ENCODE data around the gene CEPT1. TPM values are rescaled to one million over a fixed set of nuclear protein-coding genes. Genes with fewer than 3 reads are reported as not detected.

The CEPT1 gene
- total RNA-seq, 4 donors from 2014 or later: 12.6 to 82.3 (median 35.8) TPM

GRCh38 chr1:111199329-111199728 lies 59.3 kb downstream of the CEPT1 start:
- Histone ChIP-seq H3K27me3 (no peaks in the 10 kb centered on the region), H3K9me3 (no peaks in the 10 kb centered on the region), H3K4me1 (no peaks in the 10 kb centered on the region), H3K36me3 (no peaks in the 10 kb centered on the region), H3K27ac (no peak overlapping the region), H3K4me3 (no peak overlapping the region)
- intact Hi-C loops (cut with DNase I; ENCODE audit: low total_unique reads): no loop called here
- TF ChIP-seq CTCF (IDR thresholded peaks at IDR 0.05): no peak
- TF ChIP-seq POLR2A (IDR thresholded peaks at IDR 0.05): no peak
- no peak for DNase-seq

DNA sequence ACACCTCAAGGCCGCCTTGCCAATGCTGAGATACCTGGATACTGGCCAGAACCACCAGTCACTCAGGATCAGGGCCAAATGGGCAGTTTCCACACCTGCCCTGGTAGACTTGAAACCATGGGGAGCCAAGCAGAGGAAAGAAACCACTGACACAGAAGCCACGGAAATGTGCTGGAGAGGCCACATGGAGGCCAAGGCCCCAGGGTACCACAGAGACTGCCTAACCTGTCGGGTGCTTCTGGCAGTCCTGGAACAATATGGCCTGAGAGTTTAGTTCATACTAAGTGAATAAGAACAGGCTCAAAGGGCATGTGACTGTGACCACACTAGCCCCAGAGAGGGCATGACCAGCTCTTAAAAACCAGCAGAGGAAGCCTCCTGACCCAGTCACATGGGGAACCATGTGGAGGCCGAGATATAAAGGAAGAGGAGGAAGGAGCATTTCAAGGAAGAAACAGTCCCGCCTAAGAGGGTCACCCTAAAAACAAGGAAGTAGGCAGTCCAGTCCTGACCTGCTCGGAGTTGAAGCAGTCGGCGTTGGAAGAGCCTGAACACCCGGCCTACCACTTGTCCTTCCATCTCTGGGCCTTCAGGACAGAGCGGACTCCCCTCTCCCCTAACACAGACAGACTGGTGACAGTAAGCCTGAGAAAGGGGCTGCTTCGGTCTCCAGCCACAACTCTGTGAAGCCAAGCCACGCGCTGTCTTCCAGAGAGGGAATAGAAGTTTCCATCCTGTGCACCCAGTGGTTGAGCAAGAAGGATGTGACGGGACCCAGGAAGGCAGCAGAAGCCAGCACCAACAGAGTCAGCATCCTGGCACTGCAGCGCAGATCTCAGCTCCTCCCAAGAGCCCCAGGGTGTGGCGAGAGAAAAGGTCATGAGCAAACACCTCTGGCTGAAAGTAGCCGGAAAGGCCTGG lies 60.1 kb downstream of the CEPT1 start, which contains the start of gene DENND2D:
DENND2D (minus strand) TSS at position 766 of the 921 bp plus-strand sequence; CDS start at position 579, 187 bp downstream.
- Histone ChIP-seq H3K4me3 (no peak within 1 kb of the TSS), H3K4me1 (no peaks in the 10 kb centered on the region), H3K27ac (no peak within 1 kb of the TSS), H3K9me3 (no peaks in the 10 kb centered on the region), H3K27me3 (no peaks in the 10 kb centered on the region), H3K36me3 (no peaks in the 10 kb centered on the region)
- intact Hi-C loops (cut with DNase I; ENCODE audit: low total_unique reads): no loop called here
- TF ChIP-seq CTCF (IDR thresholded peaks at IDR 0.05): no peak
- DNase-seq: peak in 1 of 2 donors; percentile 27

DNA sequence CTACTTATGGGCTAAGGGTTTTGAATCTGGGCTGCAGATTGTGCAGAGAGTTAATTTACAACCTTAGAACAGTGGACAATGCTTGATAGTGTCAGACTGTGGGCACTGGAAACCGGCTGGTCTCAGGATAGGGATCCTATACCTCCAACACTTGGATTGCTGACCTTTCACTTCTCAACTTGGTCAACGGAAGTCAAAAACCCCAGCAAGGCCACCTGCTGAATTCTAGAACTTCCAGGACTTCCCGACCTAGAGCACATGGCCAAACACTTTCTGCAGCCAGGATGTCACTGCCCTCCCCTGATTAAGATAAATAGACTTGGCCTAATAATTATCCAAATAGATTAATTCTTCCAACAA lies 60.8 kb downstream of the CEPT1 start:
- no peak overlapping the region for H3K4me3 ChIP-seq
- intact Hi-C loops (cut with DNase I; ENCODE audit: low total_unique reads): no loop called here
- H3K36me3 ChIP-seq: no peaks in the 10 kb centered on the region
- no peak overlapping the region for H3K27ac ChIP-seq
- no peaks in the 10 kb centered on the region for H3K27me3 ChIP-seq
- no peaks in the 10 kb centered on the region for H3K4me1 ChIP-seq
- TF ChIP-seq POLR2A (IDR thresholded peaks at IDR 0.05): no peak
- no peak for TF ChIP-seq CTCF (IDR thresholded peaks at IDR 0.05)
- no peaks in the 10 kb centered on the region for H3K9me3 ChIP-seq
- DNase-seq: no peak

- intact Hi-C loops (cut with DNase I; ENCODE audit: low total_unique reads): no loop called here
- no peak overlapping the region for H3K27ac ChIP-seq
- TF ChIP-seq CTCF (IDR thresholded peaks at IDR 0.05): no peak
- no peak for TF ChIP-seq POLR2A (IDR thresholded peaks at IDR 0.05)
- no peaks in the 10 kb centered on the region for H3K4me1 ChIP-seq
- H3K9me3 ChIP-seq: no peaks in the 10 kb centered on the region
- H3K27me3 ChIP-seq: no peaks in the 10 kb centered on the region
- H3K4me3 ChIP-seq: no peak overlapping the region
- H3K36me3 ChIP-seq: no peaks in the 10 kb centered on the region
- no peak for DNase-seq
Measured at GRCh38 chr1:111201275-111202090, 61.5 kb downstream of the CEPT1 start.

GRCh38 chr1:111202366-111202706 lies 62.3 kb downstream of the CEPT1 start:
- Histone ChIP-seq H3K27me3 (no peaks in the 10 kb centered on the region), H3K27ac (no peak overlapping the region), H3K4me1 (no peaks in the 10 kb centered on the region), H3K9me3 (no peaks in the 10 kb centered on the region), H3K36me3 (no peaks in the 10 kb centered on the region), H3K4me3 (no peak overlapping the region)
- intact Hi-C loops (cut with DNase I; ENCODE audit: low total_unique reads): no loop called here
- no peak for TF ChIP-seq POLR2A (IDR thresholded peaks at IDR 0.05)
- no peak for TF ChIP-seq CTCF (IDR thresholded peaks at IDR 0.05)
- DNase-seq: no peak
